Fibroblast of gingiva (primary cell): Measurements from ENCODE around the gene NAPSA.
"Not testable (repeated sequence)": the region's sequence is repeated elsewhere in the genome, so short reads cannot be mapped to it uniquely, and the experiment has no call there.

ENCODE experiments used
- DNase-seq: peaks from one replicate; pipeline ENCODE4 v3.0.0-alpha.2; 2011; ENCODE audit warnings: low read depth

The NAPSA gene

DNA sequence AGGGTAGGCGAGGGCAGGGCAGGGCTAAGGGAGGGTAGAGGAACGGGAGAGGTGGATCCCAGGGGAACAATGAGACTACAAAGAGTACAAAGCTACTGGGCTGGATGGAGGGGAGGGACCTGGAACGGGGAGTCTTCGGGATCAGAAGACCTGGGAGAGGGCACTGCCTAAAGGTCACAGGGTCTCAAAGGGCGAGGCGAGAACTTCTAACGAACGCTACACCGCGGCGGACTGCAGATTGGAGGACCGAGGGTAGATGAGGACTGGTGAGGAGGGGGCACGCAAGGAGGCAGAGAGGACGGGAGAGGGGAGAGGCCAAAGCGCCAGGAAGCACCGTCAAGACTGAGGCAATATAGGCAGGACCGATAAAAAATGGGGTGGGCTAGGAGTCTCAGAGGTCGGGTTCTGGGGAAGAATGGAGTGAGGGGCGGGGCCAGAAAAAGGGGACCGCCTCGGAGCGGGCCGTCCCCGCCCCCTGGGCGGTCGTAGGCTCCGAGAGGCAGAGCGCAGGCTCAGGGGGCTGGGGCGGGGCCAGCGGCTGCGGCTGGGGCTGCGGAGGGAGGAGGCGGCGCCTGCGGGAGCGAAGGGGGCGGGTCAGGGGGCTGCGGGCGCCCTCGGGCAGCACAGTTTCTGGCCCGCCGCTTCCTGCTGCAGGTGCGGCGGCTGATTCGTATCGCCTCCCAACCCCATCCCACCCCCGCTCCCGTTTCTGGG lies 34.9 kb downstream of the NAPSA start:
- DNase-seq, result no peak

DNA sequence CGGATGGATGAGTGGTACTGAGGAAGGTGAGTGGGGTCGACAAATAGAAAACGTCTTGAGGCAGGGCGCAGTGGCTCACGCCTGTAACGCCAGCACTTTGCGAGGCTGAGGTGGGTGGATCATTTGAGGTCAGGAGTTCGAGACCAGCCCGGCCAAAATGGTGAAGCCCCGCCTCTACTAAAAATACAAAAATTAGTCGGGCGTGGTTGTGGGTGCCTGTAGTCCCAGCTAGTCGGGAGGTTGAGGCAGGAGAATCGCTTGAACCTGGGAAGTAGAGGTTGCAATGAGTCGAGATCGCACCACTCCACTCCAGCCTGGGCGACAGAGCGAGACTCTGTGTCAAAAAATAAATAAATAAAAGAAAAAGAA lies 35.5 kb downstream of the NAPSA start:
- DNase-seq, result not testable (repeated sequence)

DNA sequence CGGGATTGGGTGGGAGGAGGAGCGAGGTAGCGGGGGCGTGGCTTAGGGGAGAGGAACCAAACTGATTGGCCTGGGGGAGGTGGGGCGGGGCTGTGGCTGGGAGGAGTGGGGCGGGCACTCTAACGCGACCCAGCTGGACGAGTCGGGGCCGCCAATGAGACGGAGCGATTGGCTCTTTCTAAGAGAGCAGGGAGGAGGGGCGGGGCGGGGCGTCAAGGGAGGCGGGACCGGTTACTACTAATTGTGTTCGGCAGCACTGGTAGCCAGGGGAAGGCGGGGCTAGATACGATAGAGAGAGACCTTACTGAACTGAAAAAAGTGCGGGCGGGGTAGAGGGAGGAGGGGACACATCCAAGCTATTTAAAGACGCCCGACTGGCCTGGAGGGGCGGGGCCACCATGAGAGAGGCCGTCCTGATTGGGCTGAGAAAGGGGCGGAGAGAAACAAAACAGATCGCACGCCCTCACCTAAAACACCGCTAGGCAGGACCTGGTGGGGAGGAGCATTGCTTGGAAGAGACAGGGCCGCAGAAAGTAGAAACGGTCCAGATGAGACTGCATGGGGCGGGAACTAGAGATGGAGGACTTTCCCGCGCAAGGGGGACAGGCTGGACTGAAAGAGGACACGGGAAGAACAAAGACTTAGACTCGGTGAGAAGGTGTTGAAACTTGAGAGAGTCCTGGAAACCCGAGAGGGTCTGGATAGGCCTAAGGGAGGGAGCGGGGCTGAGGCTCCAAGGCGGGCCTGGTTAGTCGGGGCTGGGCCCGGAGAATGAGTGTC lies 36.1 kb downstream of the NAPSA start, which contains the start of gene KCNC3:
Gene KCNC3, minus strand, starts transcription at position 232 of the 780 bp plus-strand sequence. CDS start 295 bp downstream, outside the sequence.
- peak; percentile 83 for DNase-seq

DNA sequence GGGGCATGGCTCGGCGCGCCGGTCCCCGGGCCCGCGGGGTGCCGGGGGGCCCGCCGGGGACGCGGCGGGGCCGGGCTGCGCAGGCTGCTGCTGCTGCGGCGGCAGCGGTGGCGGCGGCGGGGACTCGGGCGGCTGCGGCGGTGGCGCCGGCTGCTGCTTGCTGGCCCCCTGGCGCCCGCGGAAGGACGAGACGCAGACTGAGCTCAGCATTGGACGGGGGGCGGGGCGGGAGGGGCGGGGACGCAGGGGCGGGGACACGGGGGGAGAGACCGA lies 36.6 kb downstream of the NAPSA start:
- DNase-seq, result no peak

DNA sequence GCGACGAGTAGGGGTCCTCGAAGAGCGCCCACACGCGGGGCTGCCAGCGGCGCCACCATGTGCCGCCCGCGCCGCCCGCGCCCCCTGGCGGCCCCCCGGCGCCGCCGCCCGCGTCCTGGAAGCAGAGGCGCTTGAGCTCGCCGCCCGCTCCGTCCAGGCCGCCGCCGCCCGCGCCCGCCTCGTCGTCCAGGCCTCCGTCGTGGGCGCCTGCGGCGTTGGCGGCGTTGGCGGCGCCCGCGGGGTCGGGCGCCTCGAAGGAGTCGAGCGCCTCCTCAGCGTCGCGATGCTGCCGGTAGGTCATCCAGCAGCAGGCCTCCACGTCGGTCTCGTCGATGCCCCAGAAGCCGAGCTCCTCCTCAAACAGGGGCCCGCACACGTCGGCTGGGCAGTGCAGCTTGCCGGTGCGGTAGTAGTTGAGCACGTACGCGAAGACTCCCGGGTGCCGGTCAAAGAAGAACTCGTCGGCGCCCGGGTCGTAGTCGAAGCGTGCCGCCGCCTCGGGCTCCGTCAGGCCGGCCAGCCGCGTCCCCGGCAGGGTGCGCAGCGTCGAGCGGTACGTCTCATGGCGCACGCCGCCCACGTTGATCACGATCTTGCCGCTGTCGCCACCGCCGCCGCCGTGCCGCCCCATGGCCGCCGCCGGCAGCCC lies 37.1 kb downstream of the NAPSA start:
- DNase-seq, result no peak

DNA sequence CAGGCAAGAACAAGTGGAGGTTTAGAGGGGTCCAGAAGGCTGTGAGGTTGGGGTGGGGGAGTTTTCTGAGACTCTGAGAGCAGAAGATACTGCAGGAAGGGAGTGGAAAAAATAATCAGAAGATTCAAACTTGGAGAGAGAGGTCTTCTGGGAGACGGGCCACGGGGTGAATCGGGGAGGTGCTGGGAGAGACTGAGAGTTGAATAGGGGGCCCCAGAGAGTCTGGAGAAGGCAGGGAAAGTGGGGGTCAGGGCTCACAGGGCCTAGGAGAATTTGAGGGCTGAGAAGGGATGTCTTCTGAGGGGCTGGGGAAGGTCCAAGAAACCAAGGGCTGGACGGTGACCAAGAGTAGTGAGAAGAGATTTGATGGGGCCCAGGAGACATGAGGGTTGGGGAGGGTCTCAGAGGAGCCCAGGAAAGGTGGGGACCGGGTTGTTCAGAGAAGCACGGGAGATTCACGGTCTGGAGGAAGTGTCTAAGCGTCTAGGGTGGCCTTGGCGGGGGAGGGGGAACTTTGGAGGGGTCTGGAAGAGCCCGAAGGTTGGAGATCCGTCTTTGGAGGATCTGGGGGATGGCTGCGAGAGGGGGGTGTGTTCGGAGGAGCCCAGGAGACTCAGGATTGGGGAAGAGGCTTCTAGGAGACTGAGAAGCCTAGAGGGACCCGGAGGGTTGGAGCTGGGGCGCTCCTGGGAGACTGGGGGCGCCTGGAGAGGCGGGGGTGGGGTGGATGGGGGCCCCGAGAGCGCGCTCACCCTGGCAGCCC lies 37.8 kb downstream of the NAPSA start:
- DNase-seq, result no peak

DNA sequence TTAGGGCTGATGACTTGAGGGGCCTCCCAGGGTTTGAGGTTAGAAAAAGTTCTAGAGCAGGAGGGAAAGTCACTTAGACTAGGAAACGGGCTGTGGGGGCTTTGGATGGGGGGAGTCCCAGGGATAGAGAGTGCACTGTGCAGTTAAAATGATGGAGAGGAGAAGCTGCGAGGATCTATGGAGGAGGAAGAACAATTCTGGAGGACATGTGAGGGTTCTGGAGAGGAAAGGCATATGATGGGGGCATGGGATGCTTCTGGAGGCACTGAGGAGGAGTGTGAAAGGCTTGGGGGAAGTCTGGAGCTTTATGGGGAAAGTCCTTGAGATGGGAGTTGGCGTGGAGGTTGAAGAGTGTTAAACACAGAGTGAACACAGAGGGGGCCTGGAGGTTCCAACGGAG lies 38.4 kb downstream of the NAPSA start:
- no peak for DNase-seq

DNA sequence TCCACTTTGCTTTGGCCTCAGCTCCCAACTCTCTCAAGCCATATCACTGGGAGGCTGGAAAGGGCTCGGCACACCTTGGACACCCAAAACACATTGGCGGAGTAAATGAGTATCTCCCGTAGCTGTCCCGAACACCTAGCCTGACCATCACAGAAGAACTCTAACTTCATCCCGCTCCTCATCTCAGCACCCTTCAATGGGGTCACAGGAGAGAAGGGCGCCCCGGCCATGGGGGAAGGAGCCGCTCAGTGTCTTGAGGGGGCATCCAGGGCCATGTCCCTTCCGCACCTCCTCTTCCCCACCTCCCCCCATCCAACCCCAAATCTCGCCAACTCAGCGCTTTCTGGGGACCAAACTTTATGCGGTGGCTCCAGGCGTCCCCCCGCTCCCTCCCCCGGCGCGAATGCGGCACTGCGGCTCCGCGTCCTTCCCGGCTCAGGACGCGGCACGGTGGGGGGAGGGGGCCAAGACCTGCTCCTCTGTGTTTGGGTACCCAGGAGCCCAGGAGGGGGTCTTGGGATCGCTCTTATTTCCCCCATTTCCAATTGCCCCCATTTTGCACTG lies 39.3 kb downstream of the NAPSA start:
- no peak for DNase-seq

DNA sequence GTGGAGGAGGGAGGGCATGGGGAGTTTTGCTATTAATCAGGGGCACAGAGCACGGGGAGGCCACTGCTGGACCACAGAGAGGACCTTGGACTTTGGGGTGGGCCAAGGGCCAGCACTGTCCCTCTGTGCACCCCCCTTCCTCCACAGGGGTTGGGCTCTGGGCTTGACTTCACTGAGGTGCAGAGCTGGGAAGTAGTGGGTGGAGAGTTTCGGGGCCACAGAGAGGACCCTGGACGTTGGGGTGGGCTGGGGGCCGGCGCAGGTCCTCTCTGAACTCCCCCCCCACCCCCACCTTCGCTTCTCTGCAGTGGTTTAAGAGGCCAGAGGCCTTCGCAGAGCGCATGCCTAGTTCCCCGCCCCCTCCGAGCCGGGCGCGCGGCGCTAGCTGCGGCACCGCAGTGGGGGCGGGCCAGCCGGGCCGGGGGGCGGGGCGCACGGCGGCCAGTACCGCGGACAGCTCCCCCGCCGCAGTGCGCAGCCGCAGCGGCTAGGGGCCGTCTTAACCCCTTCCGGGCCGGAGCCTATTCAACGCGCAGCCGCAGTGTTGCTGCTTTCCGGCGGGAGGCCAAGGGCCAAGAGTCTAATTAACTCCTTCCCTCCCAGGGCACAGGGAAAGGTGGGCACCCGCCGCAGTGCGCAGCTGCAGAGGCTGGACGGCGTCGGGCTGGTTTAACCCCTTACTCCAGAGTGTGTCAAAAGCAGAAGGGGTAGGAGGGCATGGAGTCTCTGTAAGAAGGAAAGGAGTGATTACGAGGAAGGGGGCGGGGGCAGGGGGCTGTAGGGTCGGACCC lies 39.9 kb downstream of the NAPSA start:
- DNase-seq, result no peak

DNA sequence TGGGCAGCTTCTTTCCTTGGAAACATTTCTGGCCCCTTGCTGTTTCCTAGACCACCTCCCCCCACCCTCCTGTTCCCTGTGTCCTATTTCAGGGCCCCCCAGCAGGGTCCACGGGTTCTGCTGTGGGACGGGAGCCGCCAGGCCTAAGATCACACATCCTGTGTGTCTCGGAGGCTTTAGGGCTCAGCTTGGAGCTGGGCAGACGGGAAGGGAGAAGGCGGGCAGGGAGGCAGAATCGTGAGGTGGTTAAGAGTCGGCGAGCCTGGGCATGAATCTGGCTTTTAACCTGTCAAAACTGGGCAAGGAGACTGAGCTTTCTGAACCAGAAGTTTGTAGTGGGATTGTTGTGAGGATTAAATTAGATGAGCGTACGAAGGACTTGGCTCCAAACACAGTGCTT lies 41.1 kb downstream of the NAPSA start:
- DNase-seq, result no peak

DNA sequence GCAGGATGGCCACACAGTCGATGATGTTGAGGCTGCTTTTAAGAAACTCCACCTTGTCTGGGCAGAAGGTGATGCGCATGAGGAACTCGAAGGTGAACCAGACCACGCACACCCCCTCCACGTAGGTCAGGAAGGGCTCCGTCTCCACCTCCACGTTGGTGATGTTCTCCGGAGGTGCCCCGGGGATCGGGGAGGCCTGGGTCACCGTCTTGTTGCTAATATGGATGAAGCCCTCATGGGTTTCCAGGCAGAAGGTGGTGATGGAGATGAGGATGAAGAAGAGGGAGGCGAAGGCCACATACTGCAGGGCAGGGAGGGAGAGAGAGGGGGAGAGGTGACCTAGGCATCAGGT lies 41.7 kb downstream of the NAPSA start:
- DNase-seq, result no peak

DNA sequence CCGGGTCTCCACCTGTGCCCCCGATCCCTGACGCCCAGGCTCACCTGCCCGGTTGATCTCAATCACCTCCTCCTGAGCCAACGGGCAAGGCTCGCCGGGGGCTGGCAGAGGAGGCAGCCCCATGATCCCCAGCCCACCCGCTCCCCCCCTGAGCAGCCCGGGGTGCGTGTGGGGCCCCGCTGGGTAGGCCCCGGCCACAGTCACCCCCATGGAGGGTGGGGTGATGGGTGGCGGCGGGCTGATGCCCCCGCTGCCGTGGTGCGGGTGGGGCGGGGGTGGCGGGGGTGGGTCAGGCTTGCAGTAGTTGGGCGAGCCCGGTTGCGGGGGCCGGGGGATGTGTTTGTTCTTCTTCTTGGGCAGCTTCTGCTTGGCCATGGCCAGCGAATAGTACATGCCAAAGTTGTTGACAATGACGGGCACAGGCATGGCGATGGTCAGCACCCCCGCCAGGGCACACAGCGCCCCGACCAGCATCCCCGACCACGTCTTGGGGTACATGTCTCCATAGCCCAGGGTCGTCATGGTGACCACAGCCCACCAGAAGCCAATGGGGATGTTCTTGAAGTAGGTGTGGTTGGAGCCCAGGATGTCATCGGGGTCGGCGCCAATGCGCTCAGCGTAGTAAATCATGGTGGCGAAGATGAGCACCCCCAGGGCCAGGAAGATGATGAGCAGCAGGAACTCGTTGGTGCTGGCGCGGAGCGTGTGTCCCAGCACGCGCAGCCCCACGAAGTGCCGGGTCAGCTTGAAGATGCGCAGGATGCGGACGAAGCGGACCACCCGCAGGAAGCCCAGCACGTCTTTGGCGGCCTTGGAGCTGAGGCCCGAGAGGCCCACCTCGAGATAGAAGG lies 42.3 kb downstream of the NAPSA start:
- no peak for DNase-seq

DNA sequence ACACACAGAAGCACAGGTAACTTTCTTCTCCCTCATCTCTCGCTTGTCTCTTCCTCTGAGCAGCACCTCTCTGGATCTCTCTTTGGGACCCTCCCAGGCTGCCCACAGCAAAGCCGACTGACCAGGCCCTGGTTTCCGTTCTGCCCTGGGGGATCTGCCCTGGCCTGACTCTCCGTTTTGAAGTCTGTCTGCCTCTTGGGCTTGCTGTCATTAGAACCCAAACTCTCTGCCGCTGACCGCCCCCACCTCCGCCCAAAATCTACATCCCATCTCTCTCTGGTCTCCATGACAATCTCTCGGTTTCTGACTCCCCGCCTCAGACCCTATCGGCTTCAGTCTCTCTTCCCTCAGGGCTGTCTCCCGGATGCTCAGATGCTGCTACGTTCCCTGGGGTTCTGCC lies 43.2 kb downstream of the NAPSA start:
- no peak for DNase-seq

DNA sequence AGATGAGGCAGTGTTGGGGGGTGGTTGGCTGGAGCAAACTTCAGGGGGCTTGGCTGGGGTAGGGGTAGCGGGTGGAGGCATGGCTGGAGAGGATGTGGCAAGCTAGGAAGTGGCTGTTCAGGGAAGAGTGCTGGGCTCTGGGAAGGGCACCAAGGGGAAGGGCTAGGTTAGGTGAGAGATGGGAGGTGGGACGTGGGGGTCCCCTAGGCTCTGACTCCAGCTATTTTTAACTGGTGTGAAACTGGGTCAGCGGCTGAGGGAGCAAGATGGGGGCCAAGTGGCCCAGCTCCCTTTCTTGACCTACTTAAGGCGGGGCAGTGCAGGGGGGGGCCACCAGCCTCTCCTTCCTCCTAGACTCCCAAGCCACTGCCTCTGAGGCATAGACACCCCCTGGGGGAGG lies 43.6 kb downstream of the NAPSA start:
- no peak for DNase-seq

DNA sequence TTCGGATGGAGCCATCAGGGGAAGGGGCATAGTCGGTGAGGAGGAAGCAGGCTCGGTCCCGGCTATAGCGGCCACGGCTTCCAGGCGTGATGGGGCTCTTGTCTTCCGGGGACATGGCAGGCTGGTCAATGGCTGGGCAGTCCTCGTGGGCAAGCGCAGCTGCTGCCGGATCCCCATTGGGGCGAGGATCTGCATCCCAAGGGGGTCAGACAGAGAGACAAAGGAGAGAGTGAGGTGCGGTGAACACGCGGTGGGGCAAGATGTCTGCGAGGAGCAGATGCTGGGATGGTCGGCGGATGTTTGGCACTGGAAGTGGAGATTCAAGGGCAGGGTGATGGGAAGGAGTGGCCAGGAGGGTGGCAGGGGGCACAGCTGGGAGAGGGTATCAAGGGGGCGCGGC lies 44.8 kb downstream of the NAPSA start:
- no peak for DNase-seq

DNA sequence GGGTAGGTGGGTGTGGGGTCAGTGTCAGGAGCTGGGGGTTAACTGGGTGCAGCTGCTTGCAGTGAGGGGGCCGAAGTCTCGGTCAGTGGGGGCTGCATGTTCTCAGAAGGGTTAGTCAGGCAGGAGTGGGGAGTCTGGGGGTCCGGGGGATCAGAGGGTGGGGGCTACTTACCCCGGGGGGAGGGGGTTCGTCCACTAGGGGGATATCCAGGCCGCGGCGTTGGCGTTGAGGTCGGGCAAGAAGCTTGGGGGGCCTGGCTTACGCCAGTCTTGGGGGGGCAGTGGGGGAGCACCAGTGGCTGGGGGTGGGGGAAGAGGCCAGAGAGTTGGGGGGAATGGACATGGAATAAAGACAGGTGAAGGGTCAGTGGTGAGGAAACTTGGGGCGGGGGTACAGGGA lies 45.4 kb downstream of the NAPSA start:
- DNase-seq, result no peak

DNA sequence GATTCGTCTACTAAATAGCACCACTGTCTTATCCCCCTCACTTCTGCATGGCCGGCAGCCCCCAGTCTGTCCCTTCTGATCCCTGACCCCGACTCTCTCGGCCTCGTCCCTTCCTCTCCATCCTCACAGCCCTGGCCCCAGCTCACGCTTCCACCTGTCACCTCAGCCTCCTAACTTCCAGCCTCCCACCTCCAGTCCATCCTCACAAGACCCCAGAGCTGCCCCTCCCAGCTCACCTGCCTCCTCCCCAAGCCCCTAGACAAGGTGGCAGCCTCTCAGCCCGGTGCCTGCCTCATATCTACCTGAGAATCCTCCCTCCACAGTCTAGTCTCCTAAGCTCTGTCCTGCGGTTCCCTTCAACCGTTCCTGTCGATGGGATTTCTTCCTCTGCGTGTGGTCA lies 46.3 kb downstream of the NAPSA start:
- no peak for DNase-seq

DNA sequence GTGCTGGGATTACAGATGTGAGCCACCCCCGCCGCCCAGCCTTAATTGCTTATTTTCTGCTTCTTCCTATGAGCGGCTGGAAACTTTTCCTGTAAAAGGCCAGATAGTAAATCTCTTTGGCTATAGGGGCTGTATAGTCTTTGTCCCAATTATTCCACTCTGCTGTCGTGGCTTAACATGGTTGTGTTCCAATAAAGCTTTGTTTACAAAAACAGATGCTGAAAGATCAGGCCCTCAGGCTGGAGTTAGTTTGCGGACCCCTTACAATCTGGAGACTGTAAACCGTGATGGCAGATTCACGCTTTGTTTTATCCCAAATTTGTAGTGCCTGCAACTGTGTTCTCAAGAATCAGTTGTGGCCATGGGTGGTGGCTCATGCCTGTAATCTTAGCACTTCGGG lies 47.0 kb downstream of the NAPSA start:
- DNase-seq, result no peak

DNA sequence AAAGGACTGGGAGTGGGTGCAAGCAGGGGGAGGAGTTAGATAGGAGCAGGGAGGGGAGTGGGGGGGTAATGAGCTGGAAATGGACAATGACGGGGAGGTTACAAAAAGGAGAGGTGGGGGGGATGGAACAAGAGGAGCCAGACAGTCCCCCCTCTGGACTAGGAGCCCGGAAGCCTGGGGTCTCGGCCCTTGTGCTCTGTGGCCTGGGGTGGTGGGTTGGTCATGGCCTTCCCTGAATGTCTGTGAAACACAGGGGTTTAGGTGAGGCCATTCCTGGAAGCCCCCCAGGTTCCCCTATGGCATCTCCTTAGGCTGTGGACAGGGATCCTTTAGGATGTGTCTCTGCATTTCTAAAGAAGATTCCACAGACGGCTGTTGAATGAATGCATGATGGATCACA lies 48.3 kb downstream of the NAPSA start:
- DNase-seq, result no peak

DNA sequence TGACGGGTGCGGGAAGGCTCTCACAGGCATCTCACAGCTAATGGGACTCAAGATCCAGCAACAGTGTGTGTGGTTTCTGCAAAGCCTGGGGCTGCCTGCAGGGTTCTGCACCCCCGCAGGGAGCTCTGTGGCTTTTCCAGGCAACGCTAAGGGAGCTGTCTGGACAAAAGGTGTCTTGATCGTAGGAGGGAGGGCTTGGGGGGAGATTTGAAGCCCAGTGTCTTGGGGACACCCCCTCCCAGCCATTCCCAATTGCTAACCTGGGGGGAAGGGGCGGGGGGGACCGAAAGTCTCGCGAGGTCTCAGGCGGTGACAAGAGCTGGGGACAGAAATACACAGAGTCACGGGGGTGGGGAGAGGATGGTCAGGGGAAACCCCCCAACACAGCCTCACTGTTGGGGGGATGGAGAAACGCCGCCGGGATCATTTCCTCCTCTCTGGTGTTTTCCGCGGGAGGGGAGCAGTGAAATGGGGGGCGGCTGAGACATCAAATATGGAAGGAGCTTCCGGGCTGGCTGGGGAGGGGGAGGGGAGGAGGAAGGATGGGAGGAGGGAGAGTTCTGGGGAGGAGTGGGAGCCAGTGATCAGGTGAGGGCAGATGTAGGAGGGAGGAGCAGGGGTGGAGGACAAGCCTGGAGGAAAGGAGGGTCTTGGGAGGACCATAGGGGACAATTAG lies 49.5 kb downstream of the NAPSA start:
- no peak for DNase-seq
